AG08396 (cell line): ENCODE results near the gene ATF1.
"Not testable (repeated sequence)": the region's sequence is repeated elsewhere in the genome, so short reads cannot be mapped to it uniquely, and the experiment has no call there.

Source experiments
- DNase-seq: peaks from one replicate; pipeline ENCODE4 v3.0.0; 2012; ENCODE audit warnings: low spot score, mixed read lengths

Gene ATF1

DNA sequence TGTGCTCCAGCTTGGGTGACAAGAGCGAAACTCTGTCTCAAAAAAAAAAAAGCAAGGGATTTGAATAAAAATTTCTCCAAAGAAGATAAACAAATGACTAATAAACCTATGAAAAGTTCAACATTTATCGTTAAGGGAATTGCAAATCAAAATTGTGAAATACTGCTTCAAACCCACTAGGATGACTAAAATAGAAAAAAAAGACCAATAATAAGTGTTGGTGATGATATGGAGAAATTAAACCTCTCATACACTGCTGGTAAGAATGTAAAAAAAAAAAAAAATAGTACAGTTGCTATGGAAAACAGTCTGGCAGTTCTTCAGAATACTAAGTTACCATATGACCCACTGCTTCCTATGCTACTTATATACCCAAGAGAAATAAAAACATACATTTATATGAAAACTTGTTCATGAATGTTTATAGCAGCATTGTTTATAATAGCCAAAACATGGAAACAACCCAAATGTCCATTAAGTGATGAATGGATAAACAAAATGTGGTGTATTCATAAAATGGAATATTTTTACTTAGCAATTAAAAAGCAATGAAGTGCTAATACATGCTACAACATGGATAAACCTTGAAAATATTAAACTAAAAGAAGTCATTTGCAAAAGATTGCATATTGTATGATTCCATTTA, 39.5 kb downstream of the ATF1 start:
- no peak for DNase-seq

DNA sequence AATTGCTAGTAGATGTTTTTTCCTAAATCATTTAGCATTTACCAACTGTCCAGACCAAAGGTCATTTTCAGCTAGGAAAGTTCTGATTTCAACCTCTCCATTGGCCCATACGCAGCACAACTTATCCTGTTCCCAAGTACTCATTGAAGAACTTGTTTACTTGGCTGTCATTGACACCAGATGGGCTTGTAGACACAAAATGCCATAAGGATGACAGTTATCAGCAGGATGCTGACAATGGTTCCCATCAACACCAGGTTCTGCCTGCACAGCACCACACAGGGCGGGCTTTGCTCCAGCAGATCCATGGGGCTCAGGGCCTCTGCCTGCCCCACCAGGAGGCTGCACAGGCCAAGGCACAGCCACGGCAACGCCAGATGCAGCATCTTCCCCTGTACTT, 42.3 kb downstream of the ATF1 start:
- DNase-seq, result peak; percentile 9

- DNase-seq, result not testable (repeated sequence)
These were observed 45.2 kb downstream of the ATF1 start for GRCh38 chr12:50809131-50809530.

DNA sequence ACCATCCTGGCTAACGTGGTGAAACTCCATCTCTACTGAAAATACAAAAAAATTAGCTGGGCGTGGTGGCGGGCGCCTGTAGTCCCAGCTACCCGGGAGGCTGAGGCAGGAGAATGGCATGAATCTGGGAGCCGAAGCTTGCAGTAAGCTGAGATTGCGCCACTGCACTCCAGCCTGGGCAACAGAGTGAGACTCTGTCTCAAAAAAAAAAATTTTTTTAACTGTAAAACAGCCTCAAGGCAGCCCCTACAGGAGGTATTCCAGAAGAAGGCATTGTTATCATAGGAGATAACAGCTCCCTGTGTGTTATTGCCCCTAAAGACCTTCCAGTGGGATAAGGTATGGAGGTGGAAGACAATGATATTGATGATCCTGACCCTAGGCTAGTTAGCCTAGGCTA, 51.0 kb downstream of the ATF1 start:
- not testable (repeated sequence) for DNase-seq

GRCh38 chr12:50820177-50820576, 56.3 kb downstream of the ATF1 start:
- DNase-seq, result no peak

DNA sequence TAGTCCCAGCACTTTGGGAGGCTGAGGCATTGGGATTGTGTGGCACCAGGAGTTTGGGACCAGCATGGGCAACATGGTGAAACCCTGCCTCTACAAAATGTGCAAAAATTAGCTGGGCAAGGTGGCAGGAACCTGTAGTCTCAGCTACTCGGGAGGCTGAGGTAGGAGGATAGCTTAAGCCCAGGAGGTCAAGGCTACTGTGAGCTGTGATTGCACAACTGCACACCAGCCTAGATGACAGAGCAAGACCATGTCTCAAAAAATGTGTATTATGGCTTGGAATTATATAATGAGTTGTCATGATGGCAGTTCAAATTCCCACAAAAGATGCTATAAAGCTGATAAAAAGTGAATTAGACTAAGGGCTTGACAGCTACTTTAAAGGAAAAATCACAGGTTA, 58.2 kb downstream of the ATF1 start:
- DNase-seq, result no peak

GRCh38 chr12:50823724-50824123, 59.8 kb downstream of the ATF1 start:
- not testable (repeated sequence) for DNase-seq

- no peak for DNase-seq
These were observed 61.0 kb downstream of the ATF1 start for GRCh38 chr12:50824914-50825313.

- DNase-seq, result peak; percentile 21
These were observed 61.5 kb downstream of the ATF1 start for GRCh38 chr12:50825372-50825838.

DNA sequence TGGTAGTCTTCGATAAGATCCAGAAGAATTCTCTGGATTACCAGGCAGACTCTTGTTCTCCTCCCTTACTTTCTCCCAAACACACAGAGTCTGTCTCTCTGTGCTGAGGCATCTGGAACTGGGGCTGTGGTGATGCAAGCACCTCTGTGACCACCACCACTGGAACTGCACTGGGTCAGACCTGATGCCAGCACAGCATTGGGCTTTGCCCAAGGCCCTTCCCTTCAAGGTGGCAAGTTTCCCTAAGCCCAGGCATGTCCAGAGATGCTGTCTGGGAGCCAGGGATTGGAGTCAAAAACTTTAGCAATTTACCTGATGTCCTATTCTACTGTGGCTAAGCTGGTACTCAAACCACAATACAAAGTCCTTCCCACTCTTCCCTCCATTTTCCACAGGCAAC, 64.2 kb downstream of the ATF1 start:
- DNase-seq, result no peak

- DNase-seq, result no peak
These were observed 65.0 kb downstream of the ATF1 start for GRCh38 chr12:50828886-50829285.

GRCh38 chr12:50833801-50834200, 69.9 kb downstream of the ATF1 start:
- DNase-seq, result not testable (repeated sequence)

DNA sequence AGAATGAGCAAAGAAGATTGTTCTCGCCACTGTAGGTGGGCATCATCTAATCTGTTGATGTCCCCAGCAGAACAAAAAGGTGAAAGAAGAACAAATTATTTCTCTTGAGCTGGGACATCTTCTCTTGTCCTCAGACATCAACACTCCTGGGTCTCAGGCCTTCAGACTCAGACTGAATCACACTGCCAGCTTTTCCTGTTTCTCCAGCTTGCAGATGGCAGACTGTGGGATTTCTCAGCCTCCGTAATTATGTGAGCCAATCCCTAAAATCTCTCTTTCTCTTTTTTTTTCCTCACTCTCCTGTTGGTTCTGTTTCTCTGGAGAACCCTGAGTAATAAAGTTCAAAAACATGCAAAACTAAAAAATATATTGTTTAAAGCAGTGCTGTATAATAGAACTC, 75.1 kb downstream of the ATF1 start:
- no peak for DNase-seq

DNA sequence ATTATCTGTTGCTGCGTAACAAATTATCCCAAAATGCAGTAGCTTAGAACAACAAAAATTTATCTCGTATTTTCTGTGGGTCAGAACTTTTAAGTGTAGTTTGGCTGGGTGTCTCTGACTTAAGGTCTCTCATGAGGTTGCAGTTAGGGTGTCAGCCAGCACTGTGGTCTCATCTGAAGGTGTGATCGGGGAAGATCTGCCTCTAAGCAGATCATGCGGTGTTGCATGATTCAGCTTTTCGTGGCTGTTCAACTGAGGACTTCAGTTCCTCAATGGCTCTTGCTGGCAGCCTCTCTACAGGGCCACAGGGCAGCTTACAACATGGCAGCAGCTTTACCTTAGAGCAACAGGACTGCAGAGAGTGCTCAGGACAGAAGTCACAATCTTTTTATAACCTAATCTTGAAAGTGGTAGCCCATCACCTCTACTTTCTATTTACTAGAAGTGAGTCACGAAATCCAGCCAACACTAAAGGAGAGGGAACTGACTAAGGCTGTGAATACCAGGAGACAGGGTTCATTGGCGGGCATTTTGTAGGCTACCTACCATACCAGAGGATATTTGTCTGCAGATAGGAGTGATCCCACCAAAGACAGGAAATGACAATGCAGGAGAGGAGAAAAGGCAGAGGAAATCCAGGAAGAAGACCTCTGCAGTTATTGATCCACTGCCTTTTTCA, 77.0 kb downstream of the ATF1 start:
- no peak for DNase-seq

DNA sequence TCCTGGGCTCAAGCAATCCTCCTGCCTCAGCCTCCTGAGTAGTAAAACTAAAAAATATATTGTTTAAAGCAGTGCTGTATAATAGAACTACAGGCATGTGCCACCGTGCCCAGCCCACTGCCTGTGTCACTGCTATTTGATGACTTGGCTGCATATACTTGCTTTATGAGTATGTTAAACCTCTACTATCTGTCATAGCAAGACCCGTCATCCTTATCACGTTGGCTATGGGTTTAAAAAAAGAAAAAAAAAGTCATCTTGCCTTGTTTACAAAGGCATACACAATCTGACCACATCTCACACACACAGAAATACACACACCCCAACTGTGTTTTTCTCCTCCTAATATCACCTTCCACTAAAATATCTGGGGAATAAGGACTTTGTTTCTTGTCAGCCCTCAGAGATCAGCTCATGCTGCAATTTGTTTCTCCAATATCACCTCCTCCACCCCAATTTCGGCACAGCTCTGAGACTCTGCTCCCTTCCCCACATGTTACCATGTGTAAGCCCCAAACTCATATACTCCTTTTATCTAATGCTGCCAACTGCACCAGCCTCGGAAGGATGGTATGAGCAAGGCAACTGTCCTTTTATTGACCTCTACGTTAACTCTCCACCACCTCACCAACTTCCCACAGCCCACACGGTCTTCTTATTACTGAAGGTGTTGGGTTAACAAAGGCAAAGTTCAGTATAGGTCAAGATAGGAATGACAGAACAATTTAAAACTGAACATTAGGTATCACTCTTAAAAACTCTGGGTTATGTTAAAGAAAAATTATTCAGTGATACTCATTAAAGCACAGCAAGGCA, 78.0 kb downstream of the ATF1 start:
- DNase-seq, result no peak

- DNase-seq, result no peak
These were observed 79.0 kb downstream of the ATF1 start, which contains the start of gene TMPRSS12 for GRCh38 chr12:50842637-50843493. Gene TMPRSS12, plus strand, starts transcription at chr12:50842926. Its CDS starts 39 bp downstream, at chr12:50842965.

- peak; percentile 23 for DNase-seq
These were observed 81.2 kb downstream of the ATF1 start for GRCh38 chr12:50845021-50845647.

- no peak for DNase-seq
These were observed 85.1 kb downstream of the ATF1 start for GRCh38 chr12:50848963-50849362.

DNA sequence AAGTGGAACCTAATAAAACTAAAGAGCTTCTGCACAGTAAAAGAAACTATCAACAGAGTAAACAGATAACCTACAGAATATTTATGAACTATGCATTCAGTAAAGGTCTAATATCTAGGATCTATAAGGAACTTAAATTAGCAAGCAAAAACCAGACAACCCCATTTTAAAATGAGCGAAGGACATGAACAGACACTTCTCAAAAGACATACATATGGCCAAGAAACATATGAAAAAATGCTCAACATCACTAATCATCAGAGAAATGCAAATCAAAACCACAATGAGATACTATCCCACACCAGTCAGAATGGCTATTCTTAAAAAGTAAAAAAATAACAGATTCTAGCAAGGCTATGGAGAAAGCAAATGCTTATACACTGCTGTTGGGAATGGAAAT, 91.3 kb downstream of the ATF1 start:
- not testable (repeated sequence) for DNase-seq

DNA sequence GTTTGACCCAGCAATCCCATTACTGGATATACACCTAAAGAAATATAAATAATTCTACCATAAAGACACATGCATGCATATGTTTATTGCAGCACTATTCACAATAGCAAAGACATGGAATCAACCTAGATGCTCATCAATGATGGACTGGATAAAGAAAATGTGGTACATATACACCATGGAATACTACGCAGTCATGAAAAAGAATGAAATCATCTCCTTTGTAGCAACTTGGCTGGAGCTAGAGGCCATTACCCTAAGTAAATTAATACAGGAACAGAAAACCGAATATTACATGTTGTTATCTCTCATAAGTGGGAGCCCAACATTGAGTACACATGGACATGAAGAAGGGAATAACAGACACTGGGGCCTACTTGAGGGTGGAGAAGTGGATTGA, 91.8 kb downstream of the ATF1 start:
- DNase-seq, result not testable (repeated sequence)

DNA sequence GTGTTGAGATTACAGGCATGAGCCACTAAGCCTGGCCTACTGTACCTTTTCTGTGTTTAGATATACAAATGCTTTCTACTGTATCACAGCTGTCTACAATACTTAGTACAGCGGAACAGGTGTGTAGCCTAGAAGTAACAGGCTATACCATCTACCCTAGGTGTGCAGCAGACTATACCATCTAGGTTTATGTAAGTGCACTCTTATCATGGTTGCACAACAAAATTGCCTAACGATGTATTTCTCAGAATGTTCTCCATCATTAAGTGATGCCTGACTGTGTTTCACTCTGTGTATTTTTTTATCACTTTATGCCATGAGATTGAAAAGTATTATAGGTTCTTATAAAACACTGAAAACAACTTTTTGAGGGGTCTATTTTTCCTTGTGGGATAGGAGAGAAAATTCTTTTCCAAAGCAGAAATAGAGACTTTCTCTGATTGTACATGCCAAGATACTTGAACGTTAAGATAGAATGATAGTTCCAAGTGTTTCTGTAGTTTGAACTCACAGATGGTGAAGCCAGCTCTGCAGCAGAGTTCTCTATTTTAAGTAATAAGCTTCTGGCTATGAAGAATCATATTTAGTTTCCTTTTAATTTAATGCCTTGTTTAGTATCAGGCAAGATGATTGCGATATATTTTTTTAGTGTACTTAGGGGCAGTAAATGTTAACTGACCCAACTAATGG, 95.9 kb downstream of the ATF1 start:
- DNase-seq, result no peak
